SK-MEL-5 (cell line): Measurements from ENCODE around the gene GRIN1. TPM values are rescaled to one million over a fixed set of nuclear protein-coding genes. Genes with fewer than 3 reads are reported as not detected.
"Not testable (repeated sequence)": the region's sequence is repeated elsewhere in the genome, so short reads cannot be mapped to it uniquely, and the experiment has no call there.

Source experiments
- DNase-seq: peaks from one replicate; pipeline ENCODE4 v3.0.0-alpha.2; 2016; ENCODE audit warnings: low read depth, low spot score
- in situ Hi-C: cut with HindIII; loops from 2 replicates; pipeline ENCODE4 v1.10.0; 2016; ENCODE audit warnings: low sequenced_read_pairs, high pct_unique_total_duplicates, low pct_unique_long_range_greater_than_20kb
- total RNA-seq: library from RNA; depleted of rRNA; stranded (reverse); fragments of >200 nt; shearing (Covaris generic); gene quantifications from 2 replicates; pipeline ENCODE4 v1.2.3, GENCODE V29; 2014

GRIN1 gene
- total RNA-seq, 1 experiment from 2014 or later = 0.05 TPM

- DNase-seq, in situ Hi-C loops: not testable (repeated sequence)
Observed at GRCh38 chr9:137122796-137123467, 16.0 kb upstream of the GRIN1 start.

GRCh38 chr9:137123468-137123837 is 15.5 kb upstream of the GRIN1 start:
- no peak for DNase-seq
- in situ Hi-C loops = no loop called here

- DNase-seq, in situ Hi-C loops: not testable (repeated sequence)
Observed at GRCh38 chr9:137123952-137124462, 14.9 kb upstream of the GRIN1 start.

- DNase-seq = no peak
- in situ Hi-C loops = no loop called here
Observed at GRCh38 chr9:137126786-137127185, 12.2 kb upstream of the GRIN1 start.

GRCh38 chr9:137127301-137128157 is 11.4 kb upstream of the GRIN1 start:
- DNase-seq = no peak
- in situ Hi-C loops = no loop called here

GRCh38 chr9:137128158-137128861 is 10.6 kb upstream of the GRIN1 start:
- in situ Hi-C loops = no loop called here
- DNase-seq = peak; percentile 31

- in situ Hi-C loops = no loop called here
- no peak for DNase-seq
Observed at GRCh38 chr9:137128862-137129455, 10.0 kb upstream of the GRIN1 start.

GRCh38 chr9:137129456-137130175 is 9.3 kb upstream of the GRIN1 start:
- no peak for DNase-seq
- in situ Hi-C loops = no loop called here

- DNase-seq = no peak
- in situ Hi-C loops = no loop called here
Observed at GRCh38 chr9:137130176-137130755, 8.7 kb upstream of the GRIN1 start.

GRCh38 chr9:137134191-137134590 is 4.8 kb upstream of the GRIN1 start:
- DNase-seq = no peak
- in situ Hi-C loops = no loop called here

- in situ Hi-C loops, DNase-seq: not testable (repeated sequence)
Observed at GRCh38 chr9:137135154-137135553, 3.8 kb upstream of the GRIN1 start.

GRCh38 chr9:137136261-137136880 is 2.6 kb upstream of the GRIN1 start:
- no peak for DNase-seq
- in situ Hi-C loops = no loop called here

- in situ Hi-C loops = no loop called here
- no peak for DNase-seq
Observed at GRCh38 chr9:137136881-137137607, 1.9 kb upstream of the GRIN1 start.

- in situ Hi-C loops = no loop called here
- peak; percentile 44 for DNase-seq
Observed at GRCh38 chr9:137138058-137138721, 764 bp upstream of the GRIN1 start.

GRCh38 chr9:137139468-137140150 is 655 bp downstream of the GRIN1 start:
- no peak for DNase-seq
- in situ Hi-C loops = no loop called here
